ENCODE data around the gene PPP1R36. TPM values are rescaled to one million over a fixed set of nuclear protein-coding genes. Genes with fewer than 3 reads are reported as not detected.

The PPP1R36 gene
- total and polyA plus RNA-seq, 2 of the 8 experiments (the other 6 are each of a cell fraction or from before 2014, with no cell fraction given) = 0.39 to 0.93 TPM

DNA sequence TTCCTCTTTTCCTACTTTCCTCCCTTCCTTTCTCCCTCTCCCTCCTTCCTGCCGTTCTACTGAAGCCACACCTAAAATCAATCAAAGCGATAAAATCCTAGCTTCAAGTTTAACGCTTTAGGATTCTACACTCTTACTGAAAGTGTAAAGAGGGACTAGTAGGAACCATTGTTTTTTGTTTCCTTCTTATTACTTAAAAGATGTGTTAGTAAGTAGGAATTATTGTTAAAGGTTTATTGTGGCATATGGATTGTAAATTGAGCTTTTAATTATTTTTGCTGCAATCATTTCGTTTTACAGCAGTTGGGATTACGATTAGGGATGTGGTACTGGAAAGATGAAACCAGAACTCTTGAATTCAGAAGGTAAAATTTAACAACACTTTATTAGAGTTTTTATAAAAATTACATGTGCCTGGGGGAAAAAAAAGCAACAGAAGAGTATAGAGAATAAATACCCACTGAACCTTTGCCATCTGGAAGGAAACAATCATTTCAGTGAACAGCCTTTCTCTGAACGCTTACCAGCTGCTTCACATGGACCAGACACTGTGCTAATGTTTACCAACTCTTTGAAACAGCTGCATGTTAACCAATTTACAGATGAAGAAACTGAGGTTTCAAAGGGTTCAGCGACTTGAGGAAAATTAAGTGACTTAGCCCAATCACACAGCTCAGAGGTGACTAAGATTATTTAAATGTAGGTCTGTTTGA, 1.0 kb downstream of the PPP1R36 start:
- no peaks in the 10 kb centered on the region for H3K36me3 ChIP-seq (ENCODE audit: control insufficient read depth in 2 of 4, insufficient read depth in 4 of 4, low read length in 3 of 4)
- FAIRE-seq = peak; percentile 13
- no peaks in the 10 kb centered on the region; the same call in 1 of the 2 replicates for H3K79me1 ChIP-seq (ENCODE audit: low read depth, low read length)
- POLR2A ChIA-PET (ENCODE audit: partially characterized antibody) = interaction anchor here (0.6 to 1.9 kb wide), 8 partner anchors 8 to 1009 kb away, joined by 3 to 9 read pairs (median 4); partner anchors contain the start of genes HSPA2, PLEKHG3 and ZBTB1
- 74% methylated on average over 7 of the region's 7 CpGs; no CpG with 5 or more reads in 1 of the 2 experiments for WGBS, 2 experiments (ENCODE audit: extremely low coverage in 1 of 2, insufficient coverage in 1 of 2, insufficient read length in 1 of 2, insufficient replicate concordance in 2 of 2, low coverage in 1 of 2, low lambda C conversion rate in 2 of 2, missing lambda C conversion rate in 1 of 2)
- no peak overlapping the region for H4K91ac ChIP-seq (replicated peaks; ENCODE audit: insufficient read length, low read length)
- no peak overlapping the region for H2BK20ac ChIP-seq (ENCODE audit: low read length)
- TF ChIP-seq JUN (IDR thresholded peaks at IDR 0.05; ENCODE audit: low read depth, low read length) = no peak
- H3K18ac ChIP-seq (ENCODE audit: extremely low read depth, low read length) = peak overlapping the region; percentile 82; the same call in 1 of the 2 replicates
- no peak overlapping the region for H2BK120ac ChIP-seq (replicated peaks; ENCODE audit: low read depth, low read length)
- peaks cover 1 to 10% (median 7%) of the 10 kb centered on the region in 4 experiments; a peak in 6 of 7 replicates for H3K27me3 ChIP-seq (replicated peaks in 1 of 4; ENCODE audit: control insufficient read depth in 3 of 4, extremely low read depth in 1 of 4, insufficient read depth in 3 of 4, low read length in 3 of 4)
- no peak overlapping the region for H3K27ac ChIP-seq (ENCODE audit: low read depth, low read length)
- 0 out of 4 replicates have a peak, but pooled peaks cover 0 to 2% of the 10 kb centered on the region in 2 experiments for H3K79me2 ChIP-seq (ENCODE audit: control insufficient read depth in 1 of 2, insufficient read depth in 2 of 2, low read length in 2 of 2)
- H3K4me2 ChIP-seq (ENCODE audit: insufficient read depth in 1 of 2, low read depth in 2 of 2, low read length in 2 of 2) = peak overlapping the region; percentile 83 to 99
- no peaks in the 10 kb centered on the region for H3K9me3 ChIP-seq (ENCODE audit: insufficient read depth in 2 of 2, low read depth in 1 of 2, low read length in 1 of 2)
- DNase-seq (ENCODE audit: low read depth in 1 of 2, low spot score in 2 of 2) = no peak
- H2AFZ ChIP-seq (ENCODE audit: low read length) = peak overlapping the region; percentile 55; the same call in 1 of the 2 replicates
- H3K4ac ChIP-seq (replicated peaks; ENCODE audit: insufficient read length, low read depth, low read length) = peak overlapping the region; percentile 9
- no peak overlapping the region for H2AK5ac ChIP-seq (ENCODE audit: low read depth, low read length)
- no peak overlapping the region for H2BK5ac ChIP-seq (ENCODE audit: low read depth, low read length)
- no peak overlapping the region for H3K23ac ChIP-seq (ENCODE audit: insufficient read length)
- H3K23me2 ChIP-seq (ENCODE audit: low read depth, low read length) = peaks cover 4% of the 10 kb centered on the region; the same call in 1 of the 2 replicates
- H3K9ac ChIP-seq (replicated peaks in 1 of 4; ENCODE audit: extremely low read depth in 1 of 4, low read depth in 3 of 4, low read length in 3 of 4) = no peak overlapping the region; a peak in 1 of 7 replicates
- peak overlapping the region; percentile 69 for H2BK12ac ChIP-seq (ENCODE audit: low read depth, low read length)
- H2BK15ac ChIP-seq (ENCODE audit: low read length) = no peak overlapping the region
- peak overlapping the region in 2 of 4 experiments; percentile 52 to 64; a peak in 5 of 8 replicates for H3K4me3 ChIP-seq (ENCODE audit: extremely low read depth in 1 of 4, insufficient read depth in 2 of 4, low read depth in 3 of 4, low read length in 4 of 4)
- peaks cover 0 to 10% (median 4%) of the 10 kb centered on the region in 4 experiments; a peak in 6 of 7 replicates for H3K4me1 ChIP-seq (replicated peaks in 1 of 4; ENCODE audit: control insufficient read depth in 3 of 4, insufficient read depth in 4 of 4, low read length in 3 of 4)
- CTCF ChIA-PET (ENCODE audit: partially characterized antibody) = interaction anchor here (0.6 to 2.7 kb wide), 9 partner anchors 10 to 326 kb away, joined by 3 to 14 read pairs (median 4); partner anchors contain the start of gene HSPA2
- no peak overlapping the region for H4K8ac ChIP-seq (ENCODE audit: extremely low read depth, insufficient read depth, low read length)
- H3K14ac ChIP-seq (ENCODE audit: insufficient read length) = no peak overlapping the region
- no peaks in the 10 kb centered on the region for H4K20me1 ChIP-seq (replicated peaks in 1 of 2; ENCODE audit: control insufficient read depth in 1 of 2, insufficient read depth in 2 of 2, low read length in 2 of 2)
- H4K5ac ChIP-seq (ENCODE audit: insufficient read length, low read depth, low read length) = no peak overlapping the region
- H3K56ac ChIP-seq (replicated peaks; ENCODE audit: insufficient read length, low read depth, low read length) = peak overlapping the region; percentile 60
